ENCODE results near the gene POLQ. TPM values are rescaled to one million over a fixed set of nuclear protein-coding genes. Genes with fewer than 3 reads are reported as not detected.
"Not testable (repeated sequence)": the region's sequence is repeated elsewhere in the genome, so short reads cannot be mapped to it uniquely, and the experiment has no call there.

Gene POLQ
- total RNA-seq, 1 experiment from 2014 or later: 10.9 TPM

DNA sequence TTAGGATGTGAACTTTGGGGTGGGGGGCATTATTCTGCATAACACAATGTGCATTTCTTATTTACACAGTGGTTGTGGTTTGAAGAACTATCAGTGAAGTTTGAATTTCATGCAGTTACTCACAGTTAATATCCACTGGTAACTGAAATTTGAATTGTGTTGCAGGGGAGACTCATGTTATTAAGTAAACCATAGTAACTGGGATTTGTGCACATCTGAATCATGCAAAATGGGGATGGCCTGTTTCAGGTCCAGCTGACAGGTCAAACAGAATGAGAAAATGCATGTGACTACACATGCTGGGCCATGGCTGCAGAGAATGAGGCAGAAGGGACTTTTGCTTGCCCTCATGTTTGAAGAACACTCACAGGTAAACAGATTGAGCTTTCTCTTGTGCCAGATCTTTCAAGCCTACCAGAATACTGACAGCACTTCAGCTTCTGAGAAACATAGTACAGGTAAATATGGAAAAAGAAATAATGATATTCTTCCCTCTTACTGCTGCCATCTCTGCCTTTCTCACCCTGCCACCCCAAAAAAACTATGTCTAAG lies 115.0 kb downstream of the POLQ start:
- DNase-seq (ENCODE audit: low read depth): no peak

GRCh38 chr3:121424549-121424948 lies 121.2 kb downstream of the POLQ start:
- no peak for DNase-seq (ENCODE audit: low read depth)

DNA sequence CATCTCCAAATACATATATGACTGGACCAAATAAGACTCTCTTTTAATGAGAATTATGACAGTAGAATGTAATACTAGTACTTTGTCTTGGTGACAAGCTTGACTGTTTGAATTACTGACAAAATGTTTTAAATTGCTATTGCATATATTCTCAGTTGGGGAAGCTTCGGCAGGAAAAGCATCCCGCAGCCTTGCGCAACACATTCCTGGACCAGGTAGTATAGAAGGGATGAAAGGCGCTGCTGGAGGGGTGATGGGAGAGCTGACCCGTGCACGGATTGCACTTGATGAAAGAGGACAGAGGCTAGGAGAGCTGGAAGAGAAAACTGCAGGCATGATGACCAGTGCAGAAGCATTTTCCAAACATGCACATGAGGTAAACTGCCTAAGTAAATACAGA lies 127.6 kb downstream of the POLQ start:
- no peak for DNase-seq (ENCODE audit: low read depth)

DNA sequence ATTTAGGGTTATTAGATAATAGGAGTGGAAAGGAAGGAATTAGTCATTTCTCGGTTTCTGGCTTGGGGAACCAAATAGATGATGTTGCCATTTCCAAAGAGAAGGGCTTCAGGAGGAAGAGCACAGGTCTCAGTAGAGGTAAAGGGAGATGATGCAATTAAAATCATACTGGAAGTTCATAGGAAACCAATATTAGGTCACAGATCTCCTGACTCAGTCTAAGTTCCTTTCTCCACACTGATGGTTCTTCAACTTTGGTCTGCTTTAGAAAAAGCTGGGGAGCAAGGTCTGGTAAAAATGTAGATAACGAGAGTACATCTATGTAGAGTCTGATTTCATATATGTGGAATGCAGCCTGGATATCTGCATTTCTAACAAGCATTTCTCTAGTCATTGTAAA lies 130.9 kb downstream of the POLQ start:
- DNase-seq (ENCODE audit: low read depth): no peak

DNA sequence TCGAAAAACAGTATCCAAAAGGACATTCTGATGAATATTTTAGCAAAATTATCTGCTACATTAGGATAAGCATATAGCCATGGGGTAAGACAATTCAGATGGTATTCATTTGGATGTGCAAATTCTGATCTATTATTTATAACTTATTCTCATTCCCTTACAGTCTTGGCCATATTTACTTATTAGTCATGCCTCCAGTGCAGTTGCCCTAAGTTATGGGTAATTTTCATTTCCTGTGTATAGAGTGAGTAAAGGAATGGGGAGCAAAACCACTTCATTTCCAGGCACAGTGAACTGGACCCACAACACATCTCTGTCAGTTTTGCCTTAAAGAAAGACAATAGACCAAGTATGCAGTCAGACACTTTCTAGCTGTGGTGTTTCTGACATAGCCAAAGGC lies 134.3 kb downstream of the POLQ start:
- DNase-seq (ENCODE audit: low read depth): peak; percentile 8

- DNase-seq (ENCODE audit: low read depth): no peak
These were observed 140.2 kb downstream of the POLQ start for GRCh38 chr3:121405631-121406030.

GRCh38 chr3:121399820-121400219 lies 146.0 kb downstream of the POLQ start:
- no peak for DNase-seq (ENCODE audit: low read depth)

DNA sequence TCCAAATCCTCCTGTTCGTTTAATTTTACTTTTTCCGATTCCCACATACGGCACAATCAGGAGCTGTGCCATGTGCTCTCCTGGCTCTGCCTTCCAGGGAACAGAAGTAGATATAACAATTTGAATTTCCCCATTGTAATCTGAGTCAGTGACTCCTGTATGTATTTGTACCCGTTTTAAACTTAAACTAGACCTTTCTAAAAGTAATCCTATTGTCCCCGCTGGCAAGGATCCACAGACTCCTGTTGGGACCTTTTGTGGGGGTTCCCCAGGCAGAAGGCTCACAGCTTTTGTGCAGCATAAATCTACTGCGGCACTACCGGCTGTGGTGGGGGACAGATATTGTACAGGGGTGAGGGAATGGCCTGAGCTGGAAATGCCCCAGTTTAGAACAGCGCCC lies 147.7 kb downstream of the POLQ start:
- not testable (repeated sequence) for DNase-seq (ENCODE audit: low read depth)

DNA sequence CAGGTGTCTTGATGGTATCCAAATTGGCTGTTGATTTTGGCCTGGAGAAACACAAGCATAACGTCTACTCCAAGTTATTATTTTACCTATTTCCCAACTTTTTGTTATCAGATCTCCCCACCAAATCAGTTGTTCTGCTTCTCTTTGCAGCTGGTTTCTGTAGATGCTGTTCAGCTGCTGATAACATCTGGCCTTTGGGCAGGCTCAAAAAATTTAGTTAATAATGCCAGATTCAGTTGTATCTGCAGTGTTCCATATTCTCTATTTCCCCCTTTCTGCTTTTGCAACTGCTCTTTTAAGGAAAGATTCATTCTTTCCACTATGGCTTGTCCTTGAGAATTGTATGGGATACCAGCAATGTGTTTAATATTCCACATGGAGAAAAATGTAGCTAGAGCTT lies 149.8 kb downstream of the POLQ start:
- not testable (repeated sequence) for DNase-seq (ENCODE audit: low read depth)

GRCh38 chr3:121388308-121388707 lies 157.5 kb downstream of the POLQ start:
- DNase-seq (ENCODE audit: low read depth): not testable (repeated sequence)

Other genes with a start within 250 kb of the POLQ start
- not detected in 2 replicates for gene ARGFX, start 22.0 kb upstream of the POLQ start, total RNA-seq (2014; rRNA removed; shearing (Covaris generic))
- under 0.01 TPM in 2 replicates for gene FBXO40, start 47.4 kb upstream of the POLQ start, total RNA-seq (2014; rRNA removed; shearing (Covaris generic))
- 0.24 and 0.39 TPM in 2 replicates for gene HCLS1, start 114.9 kb upstream of the POLQ start, total RNA-seq (2014; rRNA removed; shearing (Covaris generic))
- 18.4 and 26.0 TPM in 2 replicates for gene GOLGB1, start 203.8 kb upstream of the POLQ start, total RNA-seq (2014; rRNA removed; shearing (Covaris generic))